Mesothelial cell of epicardium (in vitro differentiated cells): ENCODE results near the gene TFF1. TPM values are rescaled to one million over a fixed set of nuclear protein-coding genes. Genes with fewer than 3 reads are reported as not detected.

Source experiments
- DNase-seq, 2 experiments: peaks; one replicate each; pipeline ENCODE4 v3.0.0; 2021; ENCODE audit warnings: low spot score in 2 of 2; ENCODE audit not compliant: unreplicated experiment in 2 of 2
- H3K27ac Mint-ChIP-seq: 2 replicates; pipeline ENCODE4 v1.8.0; 2021; ENCODE audit warnings: mixed read lengths
- H3K27me3 Mint-ChIP-seq: 2 replicates; pipeline ENCODE4 v1.8.0; 2021; ENCODE audit warnings: low read depth, mixed read lengths
- H3K36me3 Mint-ChIP-seq: 2 replicates; pipeline ENCODE4 v1.8.0; 2021; ENCODE audit warnings: mixed read lengths
- H3K4me1 Mint-ChIP-seq: 2 replicates; pipeline ENCODE4 v1.8.0; 2021; ENCODE audit warnings: mixed read lengths
- H3K4me3 Mint-ChIP-seq: 2 replicates; pipeline ENCODE4 v1.8.0; 2021; ENCODE audit warnings: mild to moderate bottlenecking, moderate library complexity, mixed read lengths
- H3K9me3 Mint-ChIP-seq: 2 replicates; pipeline ENCODE4 v1.8.0; 2021; ENCODE audit warnings: mixed read lengths
- total RNA-seq: library from RNA; stranded (reverse); gene quantifications from 3 replicates; pipeline ENCODE4 v1.2.1, GENCODE V29; 2021
- TF ChIP-seq, protein P1 (sequence below): fragments of 200-600 bp; sonication (generic); IDR thresholded peaks from one replicate; pipeline ENCODE4 v1.5.0; 2021; ENCODE audit warnings: antibody characterized with exemption; ENCODE audit not compliant: unreplicated experiment

The TFF1 gene
- total RNA-seq, 1 donor from 2014 or later = not detected

DNA sequence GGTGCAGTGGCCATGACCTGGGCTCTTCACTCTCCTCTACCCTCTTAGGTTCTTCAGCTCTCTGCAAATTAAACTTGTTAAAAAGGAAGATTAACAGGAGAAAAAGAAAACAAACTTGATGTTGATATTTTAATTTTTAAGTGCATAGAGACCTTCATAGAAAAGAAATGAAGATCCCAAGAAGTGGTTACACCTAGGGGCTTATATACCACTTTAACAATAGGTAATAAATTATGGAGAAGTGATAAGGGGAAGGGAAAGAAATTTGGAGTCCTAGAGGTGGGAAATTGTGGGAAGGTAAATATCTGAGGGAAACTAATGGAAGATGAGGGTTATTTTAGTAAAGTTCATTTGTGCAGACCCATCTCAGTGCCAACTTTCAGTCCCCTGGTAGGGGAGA, 34.7 kb downstream of the TFF1 start:
- Mint-ChIP-seq H3K4me1 (peaks cover 7% of the 10 kb centered on the region), H3K27me3 (peaks cover 24% of the 10 kb centered on the region), H3K4me3 (no peak overlapping the region), H3K9me3 (peaks cover 29% of the 10 kb centered on the region), H3K27ac (no peak overlapping the region), H3K36me3 (no peaks in the 10 kb centered on the region)
- no peak for DNase-seq
- TF ChIP-seq, protein P1, sequence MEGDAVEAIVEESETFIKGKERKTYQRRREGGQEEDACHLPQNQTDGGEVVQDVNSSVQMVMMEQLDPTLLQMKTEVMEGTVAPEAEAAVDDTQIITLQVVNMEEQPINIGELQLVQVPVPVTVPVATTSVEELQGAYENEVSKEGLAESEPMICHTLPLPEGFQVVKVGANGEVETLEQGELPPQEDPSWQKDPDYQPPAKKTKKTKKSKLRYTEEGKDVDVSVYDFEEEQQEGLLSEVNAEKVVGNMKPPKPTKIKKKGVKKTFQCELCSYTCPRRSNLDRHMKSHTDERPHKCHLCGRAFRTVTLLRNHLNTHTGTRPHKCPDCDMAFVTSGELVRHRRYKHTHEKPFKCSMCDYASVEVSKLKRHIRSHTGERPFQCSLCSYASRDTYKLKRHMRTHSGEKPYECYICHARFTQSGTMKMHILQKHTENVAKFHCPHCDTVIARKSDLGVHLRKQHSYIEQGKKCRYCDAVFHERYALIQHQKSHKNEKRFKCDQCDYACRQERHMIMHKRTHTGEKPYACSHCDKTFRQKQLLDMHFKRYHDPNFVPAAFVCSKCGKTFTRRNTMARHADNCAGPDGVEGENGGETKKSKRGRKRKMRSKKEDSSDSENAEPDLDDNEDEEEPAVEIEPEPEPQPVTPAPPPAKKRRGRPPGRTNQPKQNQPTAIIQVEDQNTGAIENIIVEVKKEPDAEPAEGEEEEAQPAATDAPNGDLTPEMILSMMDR = no peak

DNA sequence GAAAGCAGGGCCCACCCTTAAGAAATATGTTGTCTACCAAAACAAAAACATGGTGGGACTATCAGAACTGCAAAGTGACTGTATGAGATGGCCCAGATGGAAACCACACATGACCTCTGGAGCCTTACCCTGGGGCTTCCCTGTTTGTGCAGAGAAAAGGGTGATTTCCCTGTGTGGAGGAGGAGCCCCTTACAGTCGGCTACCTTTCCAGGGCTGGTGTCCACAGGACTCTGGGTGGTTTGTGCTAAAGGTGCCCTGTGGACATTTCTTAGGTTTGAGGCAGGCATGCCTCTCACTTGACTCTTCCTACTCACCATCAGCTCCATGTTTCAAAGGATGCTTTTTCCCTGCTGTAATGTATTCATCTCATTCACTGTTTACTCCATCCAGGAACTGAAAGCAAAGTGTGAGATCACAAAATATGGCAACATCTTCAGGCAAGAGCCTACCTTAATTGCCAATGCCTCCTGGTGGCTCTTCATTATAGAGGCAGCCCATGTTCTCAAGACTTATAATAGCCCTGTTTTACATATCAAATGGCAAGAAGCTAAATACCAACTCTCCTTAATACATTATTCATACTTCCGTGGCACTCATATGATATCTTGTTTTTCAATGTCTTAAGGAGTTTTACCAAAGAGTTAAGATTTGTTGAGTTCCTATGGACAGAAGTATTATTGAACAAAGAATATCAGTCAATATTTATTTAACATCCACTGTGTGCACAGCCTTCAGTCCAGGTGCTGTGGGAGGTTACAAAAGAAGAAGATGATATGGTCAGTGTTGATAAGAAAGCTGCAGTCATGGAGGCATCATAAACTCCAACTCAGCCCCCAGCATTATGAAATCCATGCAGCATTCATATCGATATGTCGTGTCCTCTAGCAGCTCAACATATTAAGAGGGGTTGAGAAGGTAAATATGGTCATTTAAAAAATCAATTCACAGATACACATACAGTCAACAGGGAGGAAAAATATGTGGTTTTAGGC, 35.7 kb downstream of the TFF1 start:
- peak in 1 of 2 experiments; percentile 14 for DNase-seq
- Mint-ChIP-seq H3K4me3 (no peak overlapping the region), H3K27me3 (peaks cover 26% of the 10 kb centered on the region), H3K36me3 (no peaks in the 10 kb centered on the region), H3K27ac (no peak overlapping the region), H3K9me3 (peaks cover 31% of the 10 kb centered on the region), H3K4me1 (peaks cover 1% of the 10 kb centered on the region)
- TF ChIP-seq, protein P1 = no peak

DNA sequence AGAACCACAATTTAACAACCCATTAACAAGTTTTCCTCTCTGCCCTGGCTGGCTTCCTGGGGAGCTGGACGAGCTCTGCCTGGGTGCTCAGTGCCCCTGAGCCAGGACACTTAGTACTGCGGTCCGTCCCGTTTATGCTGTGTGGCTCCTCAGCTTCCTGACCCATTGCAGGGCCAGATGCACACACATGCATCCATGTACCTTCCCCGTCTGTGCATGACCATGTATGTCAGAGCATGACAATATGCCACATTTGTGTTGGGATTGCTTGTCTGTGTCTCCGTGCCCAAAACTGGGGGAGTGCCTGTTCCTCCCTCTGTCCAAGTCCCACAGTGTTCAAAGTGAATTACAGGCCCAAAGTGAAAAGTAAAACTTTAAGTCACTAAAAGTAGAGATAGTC, 41.4 kb downstream of the TFF1 start:
- Mint-ChIP-seq H3K9me3 (peaks cover 17% of the 10 kb centered on the region), H3K4me1 (no peaks in the 10 kb centered on the region), H3K4me3 (no peak overlapping the region), H3K36me3 (no peaks in the 10 kb centered on the region), H3K27ac (no peak overlapping the region), H3K27me3 (peaks cover 28% of the 10 kb centered on the region)
- TF ChIP-seq, protein P1 = no peak
- no peak for DNase-seq

DNA sequence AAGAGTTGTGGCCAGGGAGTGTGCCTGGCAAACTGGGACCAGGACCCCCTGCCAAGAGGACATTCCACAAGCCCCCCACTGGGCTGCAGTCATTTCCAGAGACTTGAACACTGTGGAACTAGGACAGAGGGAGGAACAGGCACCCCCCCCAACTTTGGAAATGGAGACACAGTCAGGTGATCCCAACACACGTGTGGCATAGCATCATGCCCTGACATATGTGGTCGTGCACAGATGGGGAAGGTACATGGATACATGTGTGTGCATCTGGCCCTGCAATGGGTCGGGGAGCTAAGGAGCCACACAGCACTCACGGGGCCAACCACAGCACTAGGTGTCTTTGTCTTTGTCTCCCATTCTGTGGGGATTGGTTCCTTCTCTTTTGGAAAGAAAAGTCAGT, 44.5 kb downstream of the TFF1 start:
- Mint-ChIP-seq H3K27me3 (peaks cover 23% of the 10 kb centered on the region), H3K9me3 (peaks cover 10% of the 10 kb centered on the region), H3K4me1 (no peaks in the 10 kb centered on the region), H3K4me3 (no peak overlapping the region), H3K27ac (no peak overlapping the region), H3K36me3 (no peaks in the 10 kb centered on the region)
- DNase-seq = no peak
- TF ChIP-seq, protein P1 = no peak

DNA sequence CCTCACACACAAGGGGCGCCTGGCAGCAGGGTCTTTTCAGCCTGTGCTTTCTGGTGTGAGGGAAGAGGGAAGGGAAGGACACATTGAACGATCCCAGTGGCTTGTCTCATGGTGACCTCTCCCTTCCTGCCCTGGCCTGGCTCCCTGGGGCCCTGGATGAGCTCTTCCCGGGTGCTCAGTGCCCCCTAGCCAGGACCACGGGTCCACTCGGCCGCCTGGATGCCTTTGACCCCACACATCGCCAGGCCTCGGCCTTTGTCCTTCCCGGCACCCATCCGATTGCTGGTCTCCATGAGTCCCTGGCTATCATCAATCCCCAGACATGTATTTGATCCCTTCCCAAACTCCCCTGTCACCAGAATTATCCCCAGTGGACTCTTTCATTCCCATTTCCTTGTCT, 45.1 kb downstream of the TFF1 start:
- DNase-seq = no peak
- no peaks in the 10 kb centered on the region for H3K4me1 Mint-ChIP-seq
- TF ChIP-seq, protein P1 = no peak
- peaks cover 10% of the 10 kb centered on the region for H3K9me3 Mint-ChIP-seq
- H3K27ac Mint-ChIP-seq = no peak overlapping the region
- no peak overlapping the region for H3K4me3 Mint-ChIP-seq
- H3K36me3 Mint-ChIP-seq = no peaks in the 10 kb centered on the region
- H3K27me3 Mint-ChIP-seq = peaks cover 23% of the 10 kb centered on the region
